HG03558 (cell line): Measurements from ENCODE around the gene CLK4.

Experiments
- ATAC-seq: cut with Tn5 transposase; IDR thresholded peaks from one replicate; pipeline ENCODE4 v1.9.1; 2021; ENCODE audit warnings: moderate number of reproducible peaks; ENCODE audit not compliant: unreplicated experiment; ENCODE audit errors: extremely low read depth

The CLK4 gene

GRCh38 chr5:178640331-178641045, 13.6 kb upstream of the CLK4 start:
- no peak for ATAC-seq

- ATAC-seq, result no peak
These were observed 10.7 kb upstream of the CLK4 start for GRCh38 chr5:178637356-178638074.

DNA sequence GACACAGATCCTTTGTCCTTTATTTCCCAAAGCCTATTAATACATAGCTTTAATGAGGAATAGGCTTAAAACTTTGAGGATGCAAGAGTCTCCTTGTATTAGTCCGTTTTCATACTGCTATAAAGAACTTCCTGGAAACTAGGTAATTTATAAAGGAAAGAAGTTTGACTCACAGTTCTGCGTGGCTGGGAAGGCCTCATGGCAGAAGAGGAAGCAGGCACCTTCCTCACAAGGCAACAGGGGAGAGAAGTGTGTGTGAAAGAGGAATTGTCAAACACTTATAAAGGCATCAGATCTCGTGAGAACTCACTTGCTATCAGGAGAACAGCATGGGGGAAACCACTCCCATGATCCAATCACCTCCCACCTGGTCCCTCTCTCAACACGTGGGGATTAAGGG, 5.4 kb upstream of the CLK4 start:
- no peak for ATAC-seq

DNA sequence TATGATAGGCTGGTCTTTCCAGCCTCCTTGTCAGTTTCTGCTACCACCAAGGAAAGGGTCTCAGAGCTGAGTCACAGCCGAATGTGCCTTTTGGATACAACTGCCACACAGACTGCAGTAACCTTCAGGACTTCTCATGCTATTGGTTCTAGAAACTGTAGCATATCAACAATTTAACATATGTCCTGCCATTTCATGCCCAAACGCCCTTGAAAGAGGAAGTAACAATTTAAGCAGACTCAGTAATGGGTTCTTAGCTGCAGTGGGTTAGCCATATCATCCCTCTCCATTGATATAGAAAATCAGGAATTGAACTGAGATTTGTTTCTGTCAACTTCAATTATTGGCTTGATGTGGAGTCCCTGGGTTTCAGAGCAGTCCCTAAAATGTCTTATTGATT, 4.1 kb upstream of the CLK4 start:
- no peak for ATAC-seq

DNA sequence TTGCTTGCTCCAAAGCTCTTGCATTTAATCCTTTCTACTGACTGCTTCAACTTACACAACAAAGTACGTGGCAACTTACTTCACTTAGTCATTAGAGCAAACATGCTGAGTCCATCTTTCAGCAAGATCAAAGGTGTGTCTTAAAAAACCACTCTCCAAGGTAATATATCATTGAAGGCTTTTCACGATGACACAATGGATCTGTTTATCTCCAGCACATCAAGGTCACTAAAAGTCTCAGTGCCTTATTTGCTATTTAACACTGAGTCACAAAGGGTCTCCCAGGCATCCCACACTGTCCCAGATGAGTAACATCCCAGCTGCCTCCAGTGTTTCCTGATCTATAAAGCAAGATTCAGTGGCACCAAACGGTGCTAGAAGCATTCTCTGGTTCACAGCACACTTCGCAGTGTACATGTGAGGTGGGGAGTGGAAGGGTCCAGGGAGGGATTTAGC, 3.7 kb upstream of the CLK4 start:
- ATAC-seq, result no peak

GRCh38 chr5:178627259-178627598, 379 bp upstream of the CLK4 start:
- no peak for ATAC-seq

DNA sequence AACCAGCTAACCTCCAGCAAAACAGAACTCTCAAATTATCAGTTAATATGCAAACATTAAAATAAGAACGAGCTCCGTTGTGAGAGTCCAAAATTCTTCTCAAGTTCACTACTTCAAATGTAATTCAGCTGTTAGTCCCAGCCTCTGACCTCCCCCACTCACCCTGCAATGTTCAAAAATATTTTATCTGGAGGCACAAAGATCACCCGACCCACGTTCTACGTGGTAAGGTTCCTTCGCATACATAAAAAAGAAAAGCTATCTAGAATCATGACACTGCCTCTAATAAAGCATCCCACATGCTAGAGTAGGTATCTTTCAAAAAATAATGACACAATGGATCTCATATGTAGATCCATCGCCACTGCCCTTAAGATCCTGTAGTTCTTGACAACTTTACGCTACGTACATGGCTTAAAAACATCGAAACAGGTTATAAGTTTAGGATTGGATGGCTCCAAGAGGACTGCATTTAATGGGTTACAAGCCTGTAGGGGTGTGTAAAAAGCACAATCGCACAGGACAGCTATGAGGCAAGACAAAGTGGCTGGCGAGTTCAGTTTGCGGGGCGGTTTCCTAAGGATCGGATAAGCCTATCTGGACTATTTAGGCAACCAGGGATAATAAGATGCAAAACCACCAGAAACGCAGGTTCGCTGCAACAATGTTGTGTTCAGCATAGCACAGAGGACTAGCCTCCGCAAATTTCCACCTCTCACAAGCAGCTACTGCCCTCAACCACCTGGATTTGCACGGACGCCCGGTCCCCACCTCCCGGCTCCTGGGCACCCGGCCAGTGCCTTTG, 969 bp downstream of the CLK4 start:
- peak; percentile 17 for ATAC-seq

- no peak for ATAC-seq
These were observed 2.0 kb downstream of the CLK4 start for GRCh38 chr5:178624631-178625546.

- no peak for ATAC-seq
These were observed 4.1 kb downstream of the CLK4 start for GRCh38 chr5:178622679-178623247.

DNA sequence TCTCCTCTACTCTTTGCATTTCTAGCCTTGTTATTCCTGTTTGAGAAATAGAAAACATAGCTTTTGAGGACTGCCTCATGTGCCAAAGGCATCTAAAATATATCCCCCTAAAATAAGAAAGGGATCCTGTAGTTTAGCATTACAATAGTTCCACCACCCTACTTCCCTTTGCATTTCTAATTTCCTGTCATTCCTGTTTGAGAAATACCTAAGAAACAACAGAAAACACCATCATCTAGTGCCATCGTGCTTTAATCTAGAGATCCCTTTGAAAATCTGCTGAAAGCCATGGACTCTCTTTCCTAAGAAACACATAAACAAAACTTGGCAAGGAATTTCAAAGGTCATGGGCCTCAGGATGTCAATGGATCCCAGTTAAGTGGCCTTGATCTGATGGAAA, 7.5 kb downstream of the CLK4 start:
- ATAC-seq, result no peak

- no peak for ATAC-seq
These were observed 14.6 kb downstream of the CLK4 start for GRCh38 chr5:178612299-178612698.

DNA sequence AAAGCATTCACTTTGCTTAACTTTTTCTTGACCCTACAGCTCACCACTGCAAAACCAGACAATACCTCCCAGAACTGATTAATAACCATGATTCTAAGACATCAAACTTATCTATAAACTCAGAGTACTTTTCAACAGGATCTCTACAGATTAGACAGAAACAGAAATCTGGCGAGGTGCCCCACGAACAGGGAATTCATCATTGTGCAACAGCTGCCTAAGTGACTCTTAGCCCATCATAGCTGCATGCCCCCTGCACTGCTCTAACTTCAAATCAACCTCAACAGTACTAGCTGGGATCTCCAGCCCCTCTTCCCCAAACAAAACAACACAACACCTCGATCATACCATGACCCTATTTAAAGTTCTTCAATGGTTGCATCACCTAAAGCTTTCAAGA, 20.6 kb downstream of the CLK4 start:
- no peak for ATAC-seq

DNA sequence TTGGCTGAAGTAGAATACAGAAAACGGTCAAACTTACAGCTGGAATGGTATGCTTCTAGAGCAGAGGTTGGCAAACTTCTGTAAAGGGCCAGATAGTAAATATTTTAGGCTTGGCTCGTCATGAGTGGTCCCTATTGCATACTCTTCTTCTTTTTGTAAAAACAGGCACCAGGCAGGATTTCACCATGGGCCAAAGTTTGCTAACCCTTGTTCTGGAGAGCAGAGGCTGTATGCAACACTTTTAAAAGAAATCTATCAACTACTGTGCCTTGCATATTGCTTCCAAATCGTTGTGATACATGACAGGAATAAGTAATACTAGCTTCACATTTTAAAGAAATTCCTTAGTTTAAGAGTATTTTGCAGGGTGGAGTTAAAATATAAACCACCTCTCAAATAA, 21.1 kb downstream of the CLK4 start:
- ATAC-seq, result no peak

DNA sequence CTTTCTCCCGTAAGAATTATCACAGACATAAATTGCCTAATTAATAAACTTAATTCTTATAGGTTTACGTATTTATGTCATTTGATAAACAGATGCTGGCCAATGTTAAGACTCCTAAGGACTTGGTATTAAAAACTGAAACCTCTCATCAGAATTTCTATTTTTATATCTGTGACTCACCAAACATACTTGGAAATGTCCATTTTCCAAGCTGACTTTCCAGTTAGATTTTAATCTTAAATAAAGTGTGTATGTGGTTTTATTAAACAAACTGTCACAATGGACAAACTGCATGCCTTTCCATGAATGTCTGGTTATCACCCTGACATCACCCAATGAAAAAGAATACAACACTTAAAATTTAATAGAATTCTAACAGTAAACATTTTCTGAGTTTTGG, 24.1 kb downstream of the CLK4 start:
- no peak for ATAC-seq

DNA sequence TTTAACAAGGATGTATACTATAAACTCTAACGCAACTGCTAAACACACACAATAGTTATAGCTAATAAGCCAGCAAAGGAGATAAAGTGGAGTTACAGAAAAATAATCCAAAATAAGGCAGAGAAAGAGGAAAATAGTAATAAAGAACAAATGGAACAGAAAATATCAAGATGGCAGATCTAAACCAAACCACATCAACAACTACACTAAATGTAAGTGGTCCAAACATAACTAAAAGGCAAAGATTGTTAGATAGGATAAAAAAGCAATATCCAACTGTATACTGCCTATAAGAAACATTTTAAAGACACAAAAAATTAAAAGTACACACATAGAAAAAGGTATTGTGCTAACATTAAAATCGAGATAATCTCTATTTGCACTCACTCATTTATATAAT, 31.1 kb downstream of the CLK4 start:
- no peak for ATAC-seq

DNA sequence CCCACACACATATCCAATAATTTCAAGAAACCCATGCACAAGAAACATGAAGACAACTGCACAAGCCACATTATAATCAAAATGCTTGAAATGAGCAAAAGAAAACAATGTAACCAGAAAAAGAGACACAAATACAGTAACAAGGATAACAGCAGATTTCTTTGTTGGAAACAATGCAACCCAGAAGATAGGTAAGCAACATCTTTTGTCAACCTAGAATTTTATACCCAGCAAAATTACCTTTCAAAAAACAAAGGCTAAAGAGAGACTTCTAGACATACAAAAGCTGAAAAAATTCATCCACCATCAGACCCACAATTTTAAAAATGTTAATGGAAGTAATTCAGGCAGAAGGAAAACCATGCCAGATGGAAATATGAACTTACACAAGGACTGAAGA, 31.7 kb downstream of the CLK4 start:
- no peak for ATAC-seq

DNA sequence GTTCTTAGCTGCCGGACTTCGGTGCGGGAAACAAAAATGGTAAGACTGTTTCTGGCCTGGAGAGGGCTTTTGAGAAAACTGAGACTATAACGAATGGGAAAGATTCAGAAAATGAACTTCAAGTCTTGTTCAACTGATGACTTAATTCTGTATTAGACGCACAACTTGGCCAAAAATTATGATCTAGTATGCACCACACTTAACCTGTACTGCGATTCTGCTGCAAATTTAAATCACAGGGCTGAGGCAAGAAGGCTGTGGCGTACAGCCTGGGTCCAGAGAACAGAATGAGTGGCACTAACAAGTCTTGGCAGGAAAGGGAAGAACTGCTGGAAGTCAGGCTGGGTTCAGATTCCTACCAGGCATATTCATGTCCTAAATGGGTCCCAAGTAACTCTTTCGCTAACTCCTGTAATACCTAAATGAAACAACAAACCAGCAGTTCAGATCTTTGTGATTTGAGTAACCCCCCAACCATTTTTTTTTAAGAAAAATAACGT, 35.9 kb downstream of the CLK4 start:
- ATAC-seq, result no peak

DNA sequence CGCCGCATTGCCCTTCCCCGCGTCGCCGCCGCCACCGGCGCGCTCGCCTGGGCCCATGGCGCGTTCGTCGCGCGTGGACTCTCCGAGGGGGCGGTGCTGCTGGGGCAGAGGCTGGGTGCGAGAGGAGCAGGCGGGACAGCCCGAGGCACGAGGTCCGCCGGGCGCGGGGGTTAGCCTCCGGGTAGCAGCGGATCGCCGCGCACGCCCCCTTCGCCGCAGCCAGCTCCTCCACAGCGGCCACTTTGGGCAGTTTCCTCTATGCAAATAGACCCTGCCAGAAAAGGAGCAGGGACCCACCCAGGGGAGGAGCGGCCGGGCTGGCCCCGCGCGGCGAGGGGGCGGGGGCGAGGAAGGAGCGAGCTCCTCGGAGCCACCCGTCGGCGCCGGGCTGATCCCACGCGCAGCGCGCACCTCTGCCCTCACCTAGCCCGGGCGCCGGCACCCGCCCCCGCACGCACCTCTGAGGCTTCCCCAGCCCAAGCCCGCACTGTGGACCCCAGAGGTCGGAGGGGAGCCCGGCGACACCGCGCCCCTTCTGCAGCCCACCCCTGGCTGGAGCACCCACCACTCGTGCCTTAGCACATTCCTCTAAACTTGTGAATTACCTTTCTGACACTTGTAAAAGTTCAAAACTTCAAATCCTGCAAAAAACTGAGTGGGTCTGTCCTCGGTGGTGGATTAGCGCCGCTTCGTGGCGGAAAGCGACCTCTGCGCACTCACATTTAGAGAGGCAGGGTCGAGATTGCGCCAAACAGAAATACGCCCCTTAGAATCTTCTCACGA, 36.5 kb downstream of the CLK4 start, which contains the start of gene COL23A1:
Gene COL23A1, minus strand, starts transcription at position 253 of the 783 bp plus-strand sequence.
- no peak for ATAC-seq
